Measurements from ENCODE around the gene IL22RA2.

- TF ChIP-seq BRF1 (IDR thresholded peaks at IDR 0.05; ENCODE audit: borderline replicate concordance, extremely low read depth, insufficient read length): no peak
- no peak for TF ChIP-seq ZNF121 (CRISPR knock-in tag; conservative IDR thresholded peaks at IDR 0.05)
- TF ChIP-seq FOXM1 (IDR thresholded peaks at IDR 0.05; ENCODE audit: low read depth): no peak
- TF ChIP-seq FOXM1 (CRISPR knock-in tag; IDR thresholded peaks at IDR 0.05; ENCODE audit: low read depth): no peak
- no peak for TF ChIP-seq ZNF354B (CRISPR knock-in tag; IDR thresholded peaks at IDR 0.05)
- TF ChIP-seq SIN3A (IDR thresholded peaks at IDR 0.05; ENCODE audit: borderline replicate concordance in 2 of 2, control insufficient read depth in 1 of 2, low read depth in 2 of 2, low read length in 2 of 2): no peak
Observed at GRCh38 chr6:137188855-137189254, 15.4 kb upstream of the IL22RA2 start.

All from K562 (cell line).